K562 (cell line): Measurements from ENCODE around the gene TNN. TPM values are rescaled to one million over a fixed set of nuclear protein-coding genes. Genes with fewer than 3 reads are reported as not detected.
A peak's percentile ranks its signal among the peaks of the same experiment; 100 is the strongest.

ENCODE experiments used
- CC2D1A ChIP-seq: fragments of 450-650 bp; IDR thresholded peaks from 2 replicates; pipeline ENCODE4 v1.6.1; 2017; ENCODE audit warnings: mild to moderate bottlenecking
- DEAF1 ChIP-seq: fragments of 450-650 bp; formaldehyde crosslinking; IDR thresholded peaks from 2 replicates; pipeline ENCODE4 v1.4.0; 2020; ENCODE audit warnings: mild to moderate bottlenecking, moderate library complexity
- MAX ChIP-seq: sonication (generic); formaldehyde crosslinking; IDR thresholded peaks from 2 replicates; pipeline ENCODE4 v1.9.0; 2022; ENCODE audit warnings: mild to moderate bottlenecking, missing genetic modification reagents
- RUNX1 ChIP-seq: sonication (generic); IDR thresholded peaks from 2 replicates; pipeline ENCODE4 v1.6.1; 2016; ENCODE audit warnings: antibody characterized with exemption, low read depth
- SMC3 ChIP-seq: conservative IDR thresholded peaks from 2 replicates; pipeline ENCODE4 v1.6.1; 2011; ENCODE audit warnings: low read depth, low read length, improper control_type of control experiment; ENCODE audit not compliant: insufficient read depth
- SREBF2 ChIP-seq: sonication (generic); formaldehyde crosslinking; IDR thresholded peaks from 2 replicates; pipeline ENCODE4 v1.4.0; 2020; ENCODE audit warnings: mild to moderate bottlenecking, missing genetic modification reagents
- SRSF7 ChIP-seq: fragments of 200-400 bp; formaldehyde crosslinking; optimal IDR thresholded peaks from 2 replicates; pipeline ENCODE3; 2017; ENCODE audit warnings: mild to moderate bottlenecking, low read depth, low read length
- TAL1 ChIP-seq: fragments of 450-650 bp; IDR thresholded peaks from 2 replicates; pipeline ENCODE4 v1.6.1; 2016; ENCODE audit warnings: mild to moderate bottlenecking
- THRAP3 ChIP-seq: fragments of 450-650 bp; IDR thresholded peaks from 2 replicates; pipeline ENCODE4 v1.6.1; 2016; ENCODE audit warnings: mild to moderate bottlenecking, inconsistent platforms, borderline replicate concordance
- ZBTB34 ChIP-seq: fragments of 250-450 bp; sonication (Bioruptor Pico); IDR thresholded peaks from 2 replicates; pipeline ENCODE4 v1.8.0; 2021; ENCODE audit warnings: mild to moderate bottlenecking, moderate library complexity
- ZNF551 ChIP-seq: fragments of 250-450 bp; sonication (Bioruptor Pico); IDR thresholded peaks from 2 replicates; pipeline ENCODE4 v1.5.0; 2021; ENCODE audit warnings: mild to moderate bottlenecking, moderate library complexity
- polyA plus RNA-seq, 8 experiments: library from polyadenylated mRNA; depleted of rRNA in 4 of 8; stranded (reverse) in 5 of 8; unstranded in 3 of 8; fragments of >200 nt; fragmentation: Nextera tagmentation in 2 of 8; fragmentation: Illumina TruSeq in 1 of 8; extraction: Ambion mirVana in 2 of 8; extraction: Trizol in 1 of 8; gene quantifications; 2 replicates each; pipeline versions ENCODE4 v1.2.1 to v1.2.3, GENCODE V29; 2011 to 2014; ENCODE audit warnings: inconsistent platforms in 1 of 8, missing spikeins in 1 of 8
- total RNA-seq, 7 experiments: library from RNA; depleted of rRNA in 6 of 7; stranded (reverse); fragments of >200 nt in 6 of 7; fragmentation: Illumina TruSeq in 2 of 7; extraction: Trizol in 2 of 7; gene quantifications; 2 replicates each; pipeline versions ENCODE4 v1.2.1 to v1.2.3, GENCODE V29; 2011 to 2021; ENCODE audit warnings: low replicate concordance in 1 of 7
- TF ChIP-seq, protein P1 (sequence below): IDR thresholded peaks from 3 replicates; pipeline ENCODE4 v1.6.1; 2011; ENCODE audit warnings: borderline replicate concordance, mild to moderate bottlenecking, moderate library complexity; ENCODE audit not compliant: insufficient read length; ENCODE audit errors: extremely low read depth
- TF ChIP-seq, protein P2 (sequence below): sonication (generic); formaldehyde crosslinking; IDR thresholded peaks from 2 replicates; pipeline ENCODE4 v1.8.1; 2023; ENCODE audit warnings: missing genetic modification reagents, mild to moderate bottlenecking, borderline replicate concordance
- TF ChIP-seq, protein P3 (sequence below): fragments of 250-450 bp; sonication (Bioruptor Pico); IDR thresholded peaks from 2 replicates; pipeline ENCODE4 v1.8.0; 2022; ENCODE audit warnings: inconsistent platforms

TNN gene
- total and polyA plus RNA-seq, 9 of the 15 experiments (the other 6 are each of a cell fraction or from before 2014, with no cell fraction given): 0.01 to 0.09 (median 0.07) TPM; not detected in 4

GRCh38 chr1:175152006-175152652 is 84.5 kb downstream of the TNN start (continued):
- TF ChIP-seq, protein P1, sequence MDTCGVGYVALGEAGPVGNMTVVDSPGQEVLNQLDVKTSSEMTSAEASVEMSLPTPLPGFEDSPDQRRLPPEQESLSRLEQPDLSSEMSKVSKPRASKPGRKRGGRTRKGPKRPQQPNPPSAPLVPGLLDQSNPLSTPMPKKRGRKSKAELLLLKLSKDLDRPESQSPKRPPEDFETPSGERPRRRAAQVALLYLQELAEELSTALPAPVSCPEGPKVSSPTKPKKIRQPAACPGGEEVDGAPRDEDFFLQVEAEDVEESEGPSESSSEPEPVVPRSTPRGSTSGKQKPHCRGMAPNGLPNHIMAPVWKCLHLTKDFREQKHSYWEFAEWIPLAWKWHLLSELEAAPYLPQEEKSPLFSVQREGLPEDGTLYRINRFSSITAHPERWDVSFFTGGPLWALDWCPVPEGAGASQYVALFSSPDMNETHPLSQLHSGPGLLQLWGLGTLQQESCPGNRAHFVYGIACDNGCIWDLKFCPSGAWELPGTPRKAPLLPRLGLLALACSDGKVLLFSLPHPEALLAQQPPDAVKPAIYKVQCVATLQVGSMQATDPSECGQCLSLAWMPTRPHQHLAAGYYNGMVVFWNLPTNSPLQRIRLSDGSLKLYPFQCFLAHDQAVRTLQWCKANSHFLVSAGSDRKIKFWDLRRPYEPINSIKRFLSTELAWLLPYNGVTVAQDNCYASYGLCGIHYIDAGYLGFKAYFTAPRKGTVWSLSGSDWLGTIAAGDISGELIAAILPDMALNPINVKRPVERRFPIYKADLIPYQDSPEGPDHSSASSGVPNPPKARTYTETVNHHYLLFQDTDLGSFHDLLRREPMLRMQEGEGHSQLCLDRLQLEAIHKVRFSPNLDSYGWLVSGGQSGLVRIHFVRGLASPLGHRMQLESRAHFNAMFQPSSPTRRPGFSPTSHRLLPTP: no peak
- no peak for TF ChIP-seq ZNF551 (CRISPR knock-in tag)
- peak; percentile 54; the same call in 1 of the 2 replicates for TF ChIP-seq CC2D1A
- TF ChIP-seq THRAP3: no peak
- TF ChIP-seq TAL1: no peak
- TF ChIP-seq MAX (CRISPR knock-in tag): no peak
- peak; percentile 83 for TF ChIP-seq SMC3
- no peak for TF ChIP-seq SRSF7
- TF ChIP-seq RUNX1: no peak
- TF ChIP-seq, protein P2, sequence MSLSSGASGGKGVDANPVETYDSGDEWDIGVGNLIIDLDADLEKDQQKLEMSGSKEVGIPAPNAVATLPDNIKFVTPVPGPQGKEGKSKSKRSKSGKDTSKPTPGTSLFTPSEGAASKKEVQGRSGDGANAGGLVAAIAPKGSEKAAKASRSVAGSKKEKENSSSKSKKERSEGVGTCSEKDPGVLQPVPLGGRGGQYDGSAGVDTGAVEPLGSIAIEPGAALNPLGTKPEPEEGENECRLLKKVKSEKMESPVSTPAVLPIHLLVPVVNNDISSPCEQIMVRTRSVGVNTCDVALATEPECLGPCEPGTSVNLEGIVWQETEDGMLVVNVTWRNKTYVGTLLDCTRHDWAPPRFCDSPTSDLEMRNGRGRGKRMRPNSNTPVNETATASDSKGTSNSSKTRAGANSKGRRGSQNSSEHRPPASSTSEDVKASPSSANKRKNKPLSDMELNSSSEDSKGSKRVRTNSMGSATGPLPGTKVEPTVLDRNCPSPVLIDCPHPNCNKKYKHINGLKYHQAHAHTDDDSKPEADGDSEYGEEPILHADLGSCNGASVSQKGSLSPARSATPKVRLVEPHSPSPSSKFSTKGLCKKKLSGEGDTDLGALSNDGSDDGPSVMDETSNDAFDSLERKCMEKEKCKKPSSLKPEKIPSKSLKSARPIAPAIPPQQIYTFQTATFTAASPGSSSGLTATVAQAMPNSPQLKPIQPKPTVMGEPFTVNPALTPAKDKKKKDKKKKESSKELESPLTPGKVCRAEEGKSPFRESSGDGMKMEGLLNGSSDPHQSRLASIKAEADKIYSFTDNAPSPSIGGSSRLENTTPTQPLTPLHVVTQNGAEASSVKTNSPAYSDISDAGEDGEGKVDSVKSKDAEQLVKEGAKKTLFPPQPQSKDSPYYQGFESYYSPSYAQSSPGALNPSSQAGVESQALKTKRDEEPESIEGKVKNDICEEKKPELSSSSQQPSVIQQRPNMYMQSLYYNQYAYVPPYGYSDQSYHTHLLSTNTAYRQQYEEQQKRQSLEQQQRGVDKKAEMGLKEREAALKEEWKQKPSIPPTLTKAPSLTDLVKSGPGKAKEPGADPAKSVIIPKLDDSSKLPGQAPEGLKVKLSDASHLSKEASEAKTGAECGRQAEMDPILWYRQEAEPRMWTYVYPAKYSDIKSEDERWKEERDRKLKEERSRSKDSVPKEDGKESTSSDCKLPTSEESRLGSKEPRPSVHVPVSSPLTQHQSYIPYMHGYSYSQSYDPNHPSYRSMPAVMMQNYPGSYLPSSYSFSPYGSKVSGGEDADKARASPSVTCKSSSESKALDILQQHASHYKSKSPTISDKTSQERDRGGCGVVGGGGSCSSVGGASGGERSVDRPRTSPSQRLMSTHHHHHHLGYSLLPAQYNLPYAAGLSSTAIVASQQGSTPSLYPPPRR (CRISPR knock-in tag): no peak
- no peak for TF ChIP-seq ZBTB34 (CRISPR knock-in tag)
- TF ChIP-seq, protein P3, sequence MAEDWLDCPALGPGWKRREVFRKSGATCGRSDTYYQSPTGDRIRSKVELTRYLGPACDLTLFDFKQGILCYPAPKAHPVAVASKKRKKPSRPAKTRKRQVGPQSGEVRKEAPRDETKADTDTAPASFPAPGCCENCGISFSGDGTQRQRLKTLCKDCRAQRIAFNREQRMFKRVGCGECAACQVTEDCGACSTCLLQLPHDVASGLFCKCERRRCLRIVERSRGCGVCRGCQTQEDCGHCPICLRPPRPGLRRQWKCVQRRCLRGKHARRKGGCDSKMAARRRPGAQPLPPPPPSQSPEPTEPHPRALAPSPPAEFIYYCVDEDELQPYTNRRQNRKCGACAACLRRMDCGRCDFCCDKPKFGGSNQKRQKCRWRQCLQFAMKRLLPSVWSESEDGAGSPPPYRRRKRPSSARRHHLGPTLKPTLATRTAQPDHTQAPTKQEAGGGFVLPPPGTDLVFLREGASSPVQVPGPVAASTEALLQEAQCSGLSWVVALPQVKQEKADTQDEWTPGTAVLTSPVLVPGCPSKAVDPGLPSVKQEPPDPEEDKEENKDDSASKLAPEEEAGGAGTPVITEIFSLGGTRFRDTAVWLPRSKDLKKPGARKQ (CRISPR knock-in tag): no peak
- TF ChIP-seq DEAF1 (CRISPR knock-in tag): peak; percentile 89
- no peak for TF ChIP-seq SREBF2 (CRISPR knock-in tag)
